Small intestine (tissue), 7 donors: ENCODE measurements around the gene LCMT2. TPM values are rescaled to one million over a fixed set of nuclear protein-coding genes. Genes with fewer than 3 reads are reported as not detected.

Source experiments
- DNase-seq, 2 donors: peaks; one replicate each; pipeline versions ENCODE4 v3.0.0 to v3.0.0-alpha.2; 2013
- FAIRE-seq: peaks from 2 replicates; lab custom pipeline; 2012; peaks lifted over from hg19 to GRCh38; lab: Jason Lieb, UNC
- H3K27ac ChIP-seq, 3 donors: one replicate each; pipeline ENCODE4 v1.5.1; 2013; ENCODE audit warnings: low read length in 2 of 3, mild to moderate bottlenecking in 2 of 3, control low read depth in 1 of 3, inconsistent platforms in 1 of 3, low read depth in 1 of 3, moderate library complexity in 1 of 3
- H3K27me3 ChIP-seq, 3 donors: one replicate each; pipeline ENCODE4 v1.6.1; 2013; ENCODE audit warnings: low read length in 3 of 3, inconsistent platforms in 1 of 3; ENCODE audit not compliant: control insufficient read depth in 3 of 3, insufficient read depth in 3 of 3
- H3K36me3 ChIP-seq, 3 donors: one replicate each; pipeline ENCODE4 v1.6.1; 2013; ENCODE audit warnings: low read length in 3 of 3, inconsistent platforms in 1 of 3, low read depth in 1 of 3, mild to moderate bottlenecking in 1 of 3, moderate library complexity in 1 of 3; ENCODE audit not compliant: control insufficient read depth in 3 of 3, insufficient read depth in 2 of 3
- H3K4me1 ChIP-seq, 3 donors: one replicate each; pipeline ENCODE4 v1.6.1; 2013; ENCODE audit warnings: low read length in 2 of 3, inconsistent platforms in 1 of 3, low read depth in 1 of 3, mild to moderate bottlenecking in 1 of 3, moderate library complexity in 1 of 3; ENCODE audit not compliant: control insufficient read depth in 3 of 3, insufficient read depth in 2 of 3
- H3K4me3 ChIP-seq, 3 donors: one replicate each; pipeline ENCODE4 v1.5.1; 2013; ENCODE audit warnings: low read length in 3 of 3, control low read depth in 1 of 3, inconsistent platforms in 1 of 3, low read depth in 1 of 3, mild to moderate bottlenecking in 1 of 3, moderate library complexity in 1 of 3
- H3K9me3 ChIP-seq, 2 donors: one replicate each; pipeline ENCODE4 v1.6.1; 2013; ENCODE audit warnings: low read depth in 1 of 2, low read length in 1 of 2; ENCODE audit not compliant: control insufficient read depth in 2 of 2, insufficient read depth in 1 of 2
- WGBS, 3 donors: extraction: QIAGEN DNeasy Blood & Tissue Kit; methylation state at CpG; one replicate each; pipeline ENCODE4 v1.1.7; 2013; 5-methylcytosine and 5-hydroxymethylcytosine counted together
- polyA plus RNA-seq, 4 donors: library from polyadenylated mRNA; stranded (reverse) in 3 of 4; unstranded in 1 of 4; fragments of 200-250 nt in 3 of 4; fragments of 120-200 nt in 1 of 4; gene quantifications; one replicate each; pipeline versions ENCODE4 v1.2.1 to v1.2.3, GENCODE V29; 2013
- donor health status: healthy with polysubstance abuse.
- donor health status: control.
- donor health status: control.
- donor health status: Bipolar disorder and iron deficiency.
- donor health status: healthy.

Gene LCMT2
- polyA plus RNA-seq, 4 donors: 3.2 to 8.1 (median 4.5) TPM

- Histone ChIP-seq H3K27ac (no peak overlapping the region), H3K9me3 (peaks cover 0 to 3% of the 10 kb centered on the region in 2 donors), H3K36me3 (no peaks in the 10 kb centered on the region), H3K27me3 (no peaks in the 10 kb centered on the region), H3K4me1 (no peaks in the 10 kb centered on the region), H3K4me3 (no peak overlapping the region)
- WGBS, 3 donors: 55 to 62% (median 61%) methylated on average over 15 of the region's 15 CpGs
- FAIRE-seq (no peak), DNase-seq (no peak)
Measured at GRCh38 chr15:43275740-43276562, 54.4 kb downstream of the LCMT2 start.

DNA sequence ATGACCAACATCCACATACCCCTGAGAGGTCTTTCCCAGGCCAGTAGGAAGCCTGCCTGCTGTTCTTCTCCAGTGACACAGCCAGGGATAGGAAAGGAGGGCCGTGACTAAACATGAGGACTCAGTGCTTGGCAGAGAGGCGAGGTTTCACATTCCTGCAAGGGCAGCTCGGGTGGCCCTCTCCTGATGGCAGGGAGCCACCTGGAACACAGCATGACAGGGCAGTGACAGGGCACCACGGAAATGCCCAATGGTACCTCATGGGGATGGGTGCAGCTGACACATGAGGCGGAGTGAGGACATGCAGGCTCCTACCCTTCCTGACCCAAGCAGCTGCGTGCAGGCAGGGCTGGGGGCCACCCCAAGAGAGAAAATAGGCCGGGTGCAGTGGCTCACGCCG, 56.2 kb downstream of the LCMT2 start:
- FAIRE-seq (no peak), DNase-seq (no peak)
- Histone ChIP-seq H3K27ac (no peak overlapping the region), H3K4me1 (no peaks in the 10 kb centered on the region), H3K9me3 (peaks cover 0 to 3% of the 10 kb centered on the region in 2 donors), H3K4me3 (no peak overlapping the region), H3K27me3 (peaks cover 0 to 4% (median 0%) of the 10 kb centered on the region in 3 donors), H3K36me3 (no peaks in the 10 kb centered on the region)
- WGBS, 3 donors: 46 to 63% (median 56%) methylated on average over 9 of the region's 9 CpGs

Other genes starting within 250 kb of the LCMT2 start
- 10 to 100 TPM in 1 of 4 donors, 1 to 10 TPM in 3; 4.3 to 17.7 (median 6.4) TPM for gene UBR1, start 224.5 kb downstream of the LCMT2 start, polyA plus RNA-seq
- gene TMEM62, start 197.0 kb downstream of the LCMT2 start, polyA plus RNA-seq: 10 to 100 TPM; 21.3 to 36.6 (median 30.3) TPM
- 10 to 100 TPM; 43.3 to 98.0 (median 75.3) TPM for gene CCNDBP1, start 145.2 kb downstream of the LCMT2 start, polyA plus RNA-seq
- under 1 TPM in 1 of 4 donors, not detected in 3; 0.34 TPM for gene EPB42, start 109.6 kb downstream of the LCMT2 start, polyA plus RNA-seq
- under 1 TPM in 2 of 4 donors, not detected in 2; 0.01 to 0.03 TPM for gene TGM5, start 63.6 kb downstream of the LCMT2 start, polyA plus RNA-seq
- gene TGM7, start 28.3 kb downstream of the LCMT2 start, polyA plus RNA-seq: not detected
- gene ZSCAN29, start 40.5 kb upstream of the LCMT2 start, polyA plus RNA-seq: 10 to 100 TPM in 1 of 4 donors, 1 to 10 TPM in 3; 7.0 to 25.7 (median 8.4) TPM
- 10 to 100 TPM in 1 of 4 donors, 1 to 10 TPM in 3; 3.2 to 16.5 (median 6.1) TPM for gene TUBGCP4, start 40.5 kb upstream of the LCMT2 start, polyA plus RNA-seq
- gene TP53BP1, start 162.6 kb upstream of the LCMT2 start, polyA plus RNA-seq: 10 to 100 TPM in 1 of 4 donors, 1 to 10 TPM in 3; 1.1 to 28.5 (median 5.6) TPM
- gene MAP1A, start 187.0 kb upstream of the LCMT2 start, polyA plus RNA-seq: 1 to 10 TPM in 2 of 4 donors, under 1 TPM in 2; 0.22 to 4.2 (median 1.1) TPM